SKM-1 treated with dmso at 0.1 percent for 144 hours (cell line): ENCODE results near the gene NRG2.

Source experiments
- DNase-seq: peaks from one replicate; lab custom pipeline; 2025; ENCODE audit not compliant: unreplicated experiment; lab: John Stamatoyannopoulos, UW

Gene NRG2

DNA sequence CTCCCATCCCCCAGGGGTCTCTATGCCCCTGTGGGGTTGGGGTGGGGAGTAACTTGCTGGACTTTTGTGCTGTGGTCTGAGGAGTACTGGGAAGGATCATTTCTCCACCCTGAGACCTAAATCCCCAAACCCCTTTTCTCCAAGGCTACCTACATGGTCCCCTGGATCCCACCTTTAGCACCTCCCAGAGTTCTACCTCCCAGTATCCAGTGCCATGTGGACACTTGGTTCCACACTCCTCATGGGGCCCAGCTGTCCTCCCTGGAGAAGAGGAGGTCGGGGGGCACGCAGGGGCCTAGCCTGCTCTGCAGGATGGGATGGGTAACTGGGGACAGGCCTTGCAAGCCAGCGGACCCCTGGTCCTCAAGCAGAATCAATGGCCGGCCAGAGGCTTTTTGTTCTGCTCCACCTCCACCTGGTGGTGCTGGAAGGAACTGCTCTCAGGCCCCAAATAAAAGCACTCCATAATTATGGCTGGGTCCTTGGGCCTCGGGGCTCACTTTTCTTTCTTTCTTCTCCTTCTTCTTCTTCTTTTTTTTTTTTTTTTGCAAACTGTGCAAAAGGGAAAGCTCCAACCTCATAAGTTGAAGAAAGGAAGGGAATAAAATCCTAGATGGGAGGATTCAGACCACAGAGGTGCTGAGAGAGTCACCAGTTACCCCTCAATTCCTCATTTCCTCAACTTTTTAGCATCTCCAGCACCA, 179.1 kb downstream of the NRG2 start:
- DNase-seq, result peak; percentile 14

DNA sequence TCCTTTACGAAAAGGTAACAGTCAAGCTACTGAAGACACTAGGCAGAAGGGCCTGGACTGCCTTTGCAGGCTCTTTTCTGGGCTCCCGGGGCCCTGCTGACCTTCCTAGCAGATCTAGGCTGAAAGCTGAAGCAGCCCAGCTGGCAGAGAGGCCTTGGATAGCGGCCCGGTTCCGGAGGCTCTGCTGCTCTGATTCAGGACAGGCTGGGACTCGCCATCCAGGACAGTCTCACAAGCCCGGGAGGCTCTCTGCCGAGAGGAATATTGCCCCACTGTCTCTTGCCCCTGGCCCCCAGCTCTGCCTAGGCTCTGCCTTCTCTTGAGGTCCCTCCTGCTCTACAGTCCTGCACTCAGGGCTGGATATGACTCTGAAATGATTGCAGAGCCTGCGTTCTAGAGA, 179.7 kb downstream of the NRG2 start:
- no peak for DNase-seq

DNA sequence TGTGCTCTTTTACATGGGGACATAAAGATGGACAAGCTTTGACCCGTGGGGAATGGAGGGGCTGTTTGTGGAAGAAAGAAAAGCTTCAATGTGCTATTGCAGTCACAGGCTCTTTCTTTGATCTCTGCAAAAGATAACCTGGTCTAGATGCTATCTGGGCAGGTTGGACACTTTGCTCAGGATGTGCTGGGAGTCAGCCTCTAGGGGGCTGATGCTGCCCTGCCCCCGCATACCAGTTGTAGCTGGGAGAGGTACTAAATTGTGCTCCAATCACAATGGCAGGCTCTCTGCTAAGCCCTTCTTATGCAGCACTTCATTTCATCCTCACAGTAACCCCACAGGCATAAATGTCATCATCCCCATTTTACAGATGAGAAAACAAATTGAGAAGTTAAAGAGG, 180.3 kb downstream of the NRG2 start:
- DNase-seq, result no peak

DNA sequence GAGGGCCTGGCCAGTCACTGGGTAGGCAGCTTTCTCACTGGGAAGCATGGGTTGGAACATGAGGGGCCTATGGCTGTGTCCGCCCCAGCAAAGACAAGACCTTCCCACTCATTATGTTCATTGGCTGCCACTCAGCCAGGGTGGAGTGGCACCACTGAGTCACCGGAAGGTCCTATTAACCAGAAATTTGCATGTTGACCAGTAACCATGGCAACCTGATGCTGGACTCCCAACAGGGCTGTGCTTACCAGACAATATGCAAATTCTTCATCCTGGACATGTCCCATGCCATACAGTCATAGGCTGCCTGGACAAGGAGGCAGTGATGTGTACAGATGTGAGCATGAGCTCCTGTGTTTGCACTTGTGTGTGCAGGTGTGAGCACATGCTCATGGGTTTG, 180.8 kb downstream of the NRG2 start:
- DNase-seq, result no peak

DNA sequence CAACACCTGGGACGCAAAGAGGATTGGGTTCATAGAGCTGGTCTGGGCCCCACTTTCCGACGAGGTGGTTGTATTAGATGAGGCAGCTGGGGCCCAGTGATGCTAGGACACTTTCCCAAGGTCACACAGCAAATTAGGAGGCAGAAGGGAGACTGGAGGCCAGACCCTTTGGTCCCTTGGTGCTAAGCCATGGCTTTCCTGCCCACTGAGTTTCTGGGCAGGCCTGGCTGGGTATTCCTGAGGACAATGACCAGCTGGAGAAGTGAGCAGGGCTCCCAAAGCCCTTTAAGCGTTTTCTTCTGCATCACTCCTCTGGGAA, 181.3 kb downstream of the NRG2 start:
- no peak for DNase-seq

DNA sequence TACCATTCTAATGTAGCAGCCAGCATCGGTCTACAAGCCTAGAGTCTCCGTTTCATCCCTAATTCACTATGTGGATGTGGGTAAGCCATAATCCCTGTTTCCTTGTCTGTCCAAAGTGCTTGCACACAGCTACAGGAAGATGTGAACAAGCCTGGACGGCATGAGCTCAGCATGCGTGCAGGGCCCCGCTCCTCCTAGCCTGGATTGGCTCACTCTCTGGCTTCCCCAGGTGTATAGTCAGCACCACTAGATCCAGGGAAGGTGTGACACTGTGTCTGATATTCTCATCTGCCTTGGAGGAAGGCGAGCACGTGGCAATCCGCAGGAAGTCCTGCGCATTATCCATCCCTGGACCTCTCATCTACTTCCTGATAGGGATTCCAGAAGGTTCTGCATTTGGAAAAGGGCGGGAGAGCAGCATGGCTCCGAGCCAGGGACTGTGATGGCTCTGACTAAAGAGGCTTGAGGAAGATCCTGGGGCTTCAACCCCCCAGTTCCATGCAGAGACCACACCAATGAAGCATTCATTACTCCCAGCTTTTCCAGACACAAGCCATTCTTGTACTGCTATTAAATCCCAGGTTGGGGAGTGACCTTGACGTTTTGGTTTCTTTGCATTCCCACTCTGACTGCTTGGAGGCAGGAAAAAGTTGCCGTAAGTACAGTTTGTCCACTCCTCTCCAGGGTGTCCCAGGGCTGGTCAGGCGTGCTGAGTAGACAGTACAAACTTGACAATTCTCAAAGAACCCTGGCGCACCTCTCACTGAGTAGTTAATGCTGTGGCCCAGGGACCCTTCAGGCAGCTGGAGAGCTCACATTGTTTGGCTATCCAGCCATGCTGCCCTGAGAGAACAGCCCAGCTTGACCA, 181.8 kb downstream of the NRG2 start:
- no peak for DNase-seq

DNA sequence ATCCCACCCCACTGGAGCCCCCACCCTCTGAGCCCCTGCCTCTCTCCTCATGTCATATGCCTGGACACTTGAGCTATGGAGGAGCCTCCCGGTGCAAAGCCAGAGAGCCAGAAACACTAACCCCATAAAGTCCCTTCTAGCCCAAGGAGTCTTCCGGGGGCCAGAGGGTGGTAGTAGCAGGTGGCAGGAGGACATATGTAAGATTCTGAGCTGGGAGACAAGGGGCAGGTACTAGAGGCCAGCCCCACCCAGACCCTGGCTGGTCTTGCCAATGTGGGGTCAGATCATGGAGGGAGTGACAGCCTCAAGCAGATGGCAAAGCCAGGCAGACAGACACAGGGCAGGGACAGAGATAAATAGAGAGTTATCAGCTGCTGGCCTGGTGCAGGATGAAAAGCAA, 184.1 kb downstream of the NRG2 start:
- DNase-seq, result no peak

DNA sequence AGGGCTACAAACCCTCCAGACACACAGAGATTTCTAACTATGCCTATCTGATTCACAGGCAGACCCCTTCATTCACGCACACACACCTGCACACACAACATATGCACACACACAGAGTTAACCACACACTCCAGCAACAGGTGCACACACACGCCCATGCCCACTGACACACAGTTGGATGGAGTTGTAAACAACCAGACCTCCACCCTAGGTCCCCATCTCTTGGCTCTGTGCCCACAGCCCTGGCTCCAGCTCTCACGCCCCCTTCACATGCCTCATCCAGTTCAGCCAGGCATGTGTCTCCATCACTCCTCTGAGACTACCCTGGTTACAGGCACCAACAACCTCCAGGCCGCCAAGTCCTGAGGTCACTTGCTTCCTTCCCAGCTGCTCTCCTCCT, 186.4 kb downstream of the NRG2 start:
- no peak for DNase-seq

DNA sequence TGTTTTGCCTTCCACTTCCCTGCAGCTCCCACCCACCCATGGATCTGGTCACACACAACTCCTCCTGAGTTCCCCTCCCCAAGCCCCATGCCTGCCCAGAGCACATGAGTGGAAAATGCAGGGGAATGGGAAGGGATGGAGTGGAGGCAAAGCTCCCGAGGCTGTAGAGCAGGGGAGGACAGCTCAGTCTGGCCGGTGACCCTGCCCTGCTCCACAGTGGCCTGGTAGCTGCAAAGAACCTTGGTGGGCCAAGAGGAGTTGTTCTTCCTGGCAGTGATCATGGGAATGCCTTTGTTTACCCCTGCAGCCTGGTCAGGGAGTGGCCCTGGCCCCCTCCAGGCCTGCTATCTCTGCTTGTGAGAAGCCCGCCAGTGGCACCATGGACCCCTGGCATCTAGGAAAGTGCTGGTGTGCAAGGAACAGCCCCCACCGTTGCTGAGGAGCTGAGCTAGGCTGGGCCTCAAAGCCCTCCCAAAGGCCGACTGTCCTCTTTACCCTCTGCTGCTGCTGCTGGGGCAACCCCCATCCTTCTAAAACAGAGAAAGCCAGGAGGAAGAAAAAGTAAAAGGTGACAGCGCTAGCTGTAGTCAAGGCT, 187.1 kb downstream of the NRG2 start:
- no peak for DNase-seq

DNA sequence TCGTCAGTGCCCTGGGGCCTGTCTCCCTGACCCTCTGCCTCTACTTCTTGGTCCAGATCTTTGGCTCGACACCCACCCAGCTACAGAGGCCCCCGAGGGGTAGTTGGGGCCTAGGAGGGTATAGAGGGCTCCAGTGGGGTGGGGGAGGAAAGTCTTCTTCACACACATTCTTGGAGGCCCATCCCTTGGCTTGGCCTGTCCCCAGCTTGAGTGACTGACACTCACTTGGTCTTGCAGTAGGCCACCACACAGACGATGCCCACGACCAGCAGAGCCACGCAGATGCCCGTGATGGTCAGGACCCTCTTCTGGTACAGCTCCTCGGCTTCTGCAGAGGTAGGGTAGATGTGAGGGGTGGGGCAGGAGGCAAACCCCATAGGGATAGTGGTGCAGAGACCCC, 187.6 kb downstream of the NRG2 start:
- no peak for DNase-seq

DNA sequence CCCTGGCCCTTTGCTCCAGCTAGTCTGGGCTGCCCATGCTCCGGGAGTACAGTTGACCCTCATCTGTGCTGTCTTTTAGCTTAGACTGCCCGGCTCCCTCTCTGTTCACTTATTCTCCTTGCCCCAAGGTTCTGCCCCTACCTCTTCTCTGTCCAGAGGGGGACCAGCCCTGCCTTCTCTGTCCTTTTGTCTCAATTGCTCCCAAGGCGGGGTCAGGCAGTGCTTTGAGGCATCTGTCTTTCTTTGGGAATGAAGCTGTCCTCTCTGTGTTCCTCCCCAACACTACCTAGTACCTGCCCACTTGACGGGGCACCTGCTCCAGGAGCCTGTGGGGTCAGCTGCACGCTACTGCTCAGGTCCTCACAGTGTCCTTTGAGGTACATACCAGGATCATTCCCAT, 188.1 kb downstream of the NRG2 start:
- no peak for DNase-seq

DNA sequence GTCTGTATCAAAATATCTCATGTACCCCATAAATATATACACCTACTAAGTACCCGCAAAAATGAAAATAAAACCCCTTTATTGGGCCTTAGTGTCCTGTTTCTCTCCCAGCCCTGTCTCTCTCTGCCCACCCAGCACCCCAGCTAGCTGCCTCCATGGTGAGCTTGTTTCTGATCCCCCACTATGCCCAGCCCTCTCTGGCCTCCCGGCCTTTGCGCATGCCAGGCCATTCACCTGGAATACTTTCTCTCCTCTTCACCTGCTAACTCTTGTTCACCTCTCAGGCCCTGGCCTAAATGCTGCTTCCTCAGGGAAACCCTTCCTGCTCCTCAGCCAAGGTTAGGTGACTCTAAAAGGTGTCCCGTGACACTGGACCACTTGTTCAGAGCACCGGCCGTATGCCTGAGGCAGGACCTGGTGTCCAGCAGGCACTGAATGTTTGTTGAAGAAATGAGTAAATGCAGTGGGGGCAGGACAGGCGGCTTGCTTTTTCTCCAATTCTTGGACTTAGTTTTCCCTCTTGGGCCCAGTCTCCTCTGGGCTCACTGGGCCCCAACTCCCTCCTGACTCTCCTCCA, 189.0 kb downstream of the NRG2 start:
- no peak for DNase-seq

DNA sequence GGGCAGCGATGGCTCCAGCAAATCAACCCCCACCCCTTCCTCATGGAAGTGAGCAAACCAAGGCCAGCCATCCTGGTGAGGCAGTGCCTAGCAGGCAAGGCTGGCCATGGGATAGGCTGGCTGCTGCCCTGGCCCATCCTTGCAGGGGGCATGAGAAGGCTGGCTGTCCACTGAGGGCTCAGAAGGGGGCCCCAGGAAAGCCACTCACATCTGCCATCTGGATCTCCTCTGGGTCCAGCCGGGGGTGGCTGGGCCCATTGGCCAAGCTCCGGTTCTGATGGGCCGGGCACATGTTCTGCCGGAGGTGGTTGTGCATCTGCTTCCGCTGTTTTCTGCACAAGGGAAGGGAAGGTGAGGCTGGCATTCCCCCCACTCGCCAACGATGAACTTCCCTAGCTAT, 190.4 kb downstream of the NRG2 start:
- no peak for DNase-seq

DNA sequence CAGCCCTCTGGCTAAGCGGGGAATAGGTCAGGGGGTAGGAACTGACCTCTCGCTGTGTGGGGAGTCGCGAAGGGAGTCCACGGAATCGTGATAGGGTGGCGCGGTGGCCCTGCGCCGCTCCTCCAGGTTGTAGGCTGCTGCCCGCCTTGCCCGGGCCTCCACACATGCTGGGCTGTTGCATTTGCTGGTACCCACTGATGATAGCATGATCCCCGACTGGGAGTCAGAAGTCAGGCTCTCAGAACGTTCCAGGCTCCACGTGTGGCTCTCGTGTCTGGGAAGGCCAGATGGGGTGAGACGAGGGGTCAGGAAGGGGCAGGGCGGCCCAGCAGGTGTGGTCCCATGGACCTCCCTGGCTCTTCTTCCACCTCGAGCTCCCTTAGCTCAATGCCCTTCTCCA, 191.5 kb downstream of the NRG2 start:
- DNase-seq, result no peak

DNA sequence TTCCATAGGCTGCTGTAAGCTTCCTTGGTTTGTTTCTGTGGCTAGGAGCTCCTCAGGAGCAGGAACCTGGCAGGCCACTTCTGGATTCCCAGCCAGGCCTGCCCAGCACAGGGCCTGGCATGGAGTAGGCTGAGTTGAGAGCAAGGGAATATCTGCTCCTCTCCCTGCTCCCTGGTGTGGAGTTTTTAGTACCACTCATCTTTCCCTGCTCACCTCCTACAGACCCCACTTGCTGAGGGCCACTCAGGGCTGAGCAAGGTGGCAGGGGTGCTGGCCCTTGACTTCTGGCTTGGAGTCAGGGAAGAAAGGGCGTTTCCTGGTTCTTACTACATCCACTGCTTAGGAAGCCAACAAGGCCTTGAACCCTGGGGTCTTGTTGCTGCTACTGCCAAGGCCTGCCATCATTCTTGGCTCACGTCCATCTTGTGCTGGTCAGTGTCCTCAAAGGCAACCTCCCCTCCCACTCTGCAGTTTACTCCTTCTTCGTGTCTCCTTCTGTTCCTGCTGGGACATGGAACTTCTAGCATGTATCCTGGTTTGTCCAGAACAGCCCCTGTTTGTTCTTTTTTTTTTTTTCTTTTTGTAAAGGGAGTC, 192.6 kb downstream of the NRG2 start:
- DNase-seq, result no peak

DNA sequence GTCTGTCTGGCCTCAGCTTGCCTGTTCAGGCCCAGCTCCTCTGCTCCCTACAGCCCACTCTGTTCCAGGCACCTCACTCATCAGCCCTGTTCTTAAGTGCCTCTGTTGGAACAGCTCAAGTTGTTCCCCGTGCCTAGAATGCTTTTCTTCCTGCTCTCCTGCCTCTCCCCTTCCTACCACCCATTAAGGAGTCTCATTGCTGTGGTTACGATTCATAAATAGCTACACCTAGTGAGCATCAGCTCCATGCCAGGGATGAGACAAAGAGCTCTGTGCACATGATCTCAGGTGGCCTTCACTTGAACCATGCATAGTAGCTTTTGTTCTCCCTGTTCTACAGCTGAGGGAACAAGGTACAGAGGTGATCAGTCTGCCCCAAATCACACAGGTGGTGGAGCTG, 193.2 kb downstream of the NRG2 start:
- DNase-seq, result no peak

DNA sequence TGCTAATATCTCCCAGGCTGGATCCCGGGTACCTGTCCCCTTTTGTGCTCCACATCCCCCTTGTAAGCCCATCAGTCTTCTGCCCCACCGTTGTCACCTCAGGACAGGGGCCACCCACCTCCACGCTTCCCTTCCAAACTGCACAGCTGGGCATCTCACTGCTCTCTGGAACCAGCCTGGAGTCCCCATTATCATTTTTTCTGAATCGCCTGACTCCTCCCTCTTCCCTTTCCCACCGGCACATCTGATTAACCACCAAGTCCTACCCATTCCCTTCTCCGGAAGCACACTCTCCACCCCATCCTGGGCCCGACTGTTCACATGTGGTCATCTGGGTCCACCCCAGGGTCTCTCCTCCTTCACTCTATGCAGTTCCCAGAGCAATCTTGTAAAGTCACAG, 193.6 kb downstream of the NRG2 start:
- no peak for DNase-seq

DNA sequence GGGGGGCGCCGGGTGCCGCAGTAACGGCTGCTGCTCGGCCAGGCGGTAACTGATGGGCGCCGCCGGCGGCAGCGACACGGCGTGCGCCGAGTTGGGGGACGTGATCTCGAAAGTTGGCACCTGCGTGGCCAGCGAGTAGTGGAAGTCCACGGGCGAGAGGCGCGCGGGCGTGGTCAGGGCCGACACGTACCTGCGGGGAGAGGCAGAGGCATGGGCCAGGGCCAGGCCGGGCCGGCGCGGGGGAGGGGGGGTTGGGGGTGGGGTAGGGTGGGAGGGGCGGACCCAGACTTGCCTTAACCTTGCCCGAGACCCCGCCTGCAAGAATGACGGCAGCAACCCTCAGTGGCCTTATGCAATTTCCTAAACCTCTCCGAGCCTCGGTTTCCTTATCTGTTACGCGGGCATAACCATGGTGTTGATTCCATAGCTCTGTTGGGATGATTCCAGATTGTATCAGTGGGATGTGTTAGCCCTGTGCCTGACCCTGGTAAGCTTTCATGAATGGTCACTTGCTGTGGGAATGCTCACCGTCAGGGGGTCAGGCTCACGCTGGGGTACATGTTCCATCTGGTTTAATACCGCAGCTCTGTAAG, 194.5 kb downstream of the NRG2 start:
- DNase-seq, result peak; percentile 35

DNA sequence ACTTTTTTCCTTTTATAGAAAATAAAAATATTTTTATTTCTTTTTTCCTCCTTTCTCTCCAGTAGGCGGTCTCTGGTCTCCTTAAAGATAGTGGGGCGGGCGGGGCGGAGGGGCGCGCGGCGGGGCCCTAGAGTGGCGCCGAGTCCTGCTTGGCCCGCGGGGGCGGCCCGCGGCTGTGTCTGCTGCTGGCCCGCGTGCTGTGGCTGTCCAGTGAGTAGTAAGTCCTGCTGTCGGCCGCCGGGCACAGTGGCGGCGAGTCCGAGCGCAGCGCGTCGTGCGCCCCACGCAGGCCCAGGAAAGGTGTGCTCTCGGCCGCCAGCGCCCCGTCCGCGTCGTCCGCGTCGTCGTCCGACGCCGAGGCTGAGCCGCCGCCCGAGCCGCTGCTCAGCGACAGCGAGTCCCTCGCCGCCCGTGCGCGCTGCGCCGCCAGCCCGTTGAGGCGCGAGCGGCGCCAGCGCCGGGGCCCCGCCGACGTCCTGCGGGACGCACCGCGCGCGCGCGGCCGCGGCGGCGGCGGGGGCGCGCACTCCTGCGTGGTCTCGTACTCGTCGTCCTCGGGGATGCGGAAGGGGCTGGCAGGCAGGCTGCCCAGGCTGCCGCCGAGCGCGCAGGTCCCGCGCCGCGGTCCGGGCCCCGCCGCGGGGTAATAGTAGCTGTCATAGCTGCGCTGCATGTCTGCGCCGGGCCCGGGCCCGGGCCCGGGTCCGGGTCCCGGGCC, 195.2 kb downstream of the NRG2 start:
- DNase-seq, result peak; percentile 66

DNA sequence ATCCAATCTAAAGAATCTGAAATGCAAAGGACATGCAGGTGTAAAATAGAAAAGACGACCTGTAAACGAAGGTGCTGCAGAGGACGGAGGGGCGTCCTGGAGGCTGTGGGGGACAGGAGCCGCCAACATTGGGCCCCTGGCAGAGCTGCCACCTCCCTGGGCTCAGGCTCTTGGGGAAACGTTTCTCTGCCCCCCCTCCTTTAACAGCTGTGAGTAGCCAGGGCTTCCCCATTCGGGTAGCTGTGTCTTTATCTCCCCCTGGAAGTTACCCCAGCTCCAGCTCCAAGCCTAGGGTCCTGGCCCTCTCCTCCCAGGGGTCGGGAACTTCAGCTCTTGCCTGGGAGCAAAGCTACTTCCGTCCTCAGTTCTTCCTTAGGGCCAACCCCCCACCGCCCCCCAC, 196.0 kb downstream of the NRG2 start:
- no peak for DNase-seq
